ENCODE results near the gene CPNE6. TPM values are rescaled to one million over a fixed set of nuclear protein-coding genes. Genes with fewer than 3 reads are reported as not detected.
A peak's percentile ranks its signal among the peaks of the same experiment; 100 is the strongest.
"Not testable (repeated sequence)": the region's sequence is repeated elsewhere in the genome, so short reads cannot be mapped to it uniquely, and the experiment has no call there.

Gene CPNE6
- total and polyA plus RNA-seq, 2 donors (not counting 1 experiment from before 2014, with no cell fraction given), result not detected

DNA sequence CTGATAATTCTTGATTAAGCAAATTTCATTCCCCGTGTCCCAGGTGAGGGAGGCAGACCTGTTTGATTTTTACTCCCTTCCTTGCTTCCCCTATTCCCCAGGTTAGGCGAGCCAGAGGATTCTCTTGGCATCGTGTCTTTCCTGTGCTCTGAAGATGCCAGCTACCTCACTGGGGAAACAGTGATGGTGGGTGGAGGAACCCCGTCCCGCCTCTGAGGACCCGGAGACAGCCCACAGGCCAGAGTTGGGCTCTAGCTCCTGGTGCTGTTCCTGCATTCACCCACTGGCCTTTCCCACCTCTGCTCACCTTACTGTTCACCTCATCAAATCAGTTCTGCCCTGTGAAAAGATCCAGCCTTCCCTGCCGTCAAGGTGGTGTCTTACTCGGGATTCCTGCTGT, 20.6 kb upstream of the CPNE6 start:
- H3K27me3 ChIP-seq (replicated peaks in 1 of 4; ENCODE audit: control extremely low read depth in 1 of 4, control insufficient read depth in 3 of 4, insufficient read depth in 4 of 4, low read length in 3 of 4), result peaks cover 0 to 28% (median 8%) of the 10 kb centered on the region in 4 experiments
- H3K9me3 ChIP-seq (ENCODE audit: control extremely low read depth in 1 of 3, control insufficient read depth in 2 of 3, insufficient read depth in 1 of 3, low read length in 2 of 3); H3K36me3 ChIP-seq (replicated peaks in 1 of 2; ENCODE audit: control extremely low read depth in 1 of 2, control insufficient read depth in 1 of 2, extremely low read depth in 1 of 2, insufficient read depth in 2 of 2, low read length in 1 of 2); H3K4me2 ChIP-seq (replicated peaks; ENCODE audit: low read depth, low read length, poor library complexity, severe bottlenecking); H3K9ac ChIP-seq (ENCODE audit: low read length); H3K27me3 Mint-ChIP-seq; H3K9me3 Mint-ChIP-seq (ENCODE audit: insufficient read depth); H3K27ac Mint-ChIP-seq; ATAC-seq (ENCODE audit: low read depth); H2AFZ ChIP-seq (ENCODE audit: insufficient read depth, low read depth, low read length, poor library complexity, severe bottlenecking); H3K79me2 ChIP-seq (ENCODE audit: control insufficient read depth, insufficient read depth, low read length); H3K4me3 ChIP-seq (ENCODE audit: control extremely low read depth in 1 of 5, extremely low read depth in 1 of 5, insufficient read depth in 1 of 5, low read depth in 2 of 5, low read length in 4 of 5); DNase-seq; H4K20me1 ChIP-seq (ENCODE audit: control insufficient read depth, insufficient read depth, low read length, poor library complexity, severe bottlenecking); H3K27ac ChIP-seq (ENCODE audit: low read length in 2 of 2); POLR2A ChIA-PET: not testable (repeated sequence)
- intact Hi-C loops (cut with micrococcal nuclease), result loop anchor here (5.0 kb wide), 1 partner anchor 463 kb away; no protein-coding TSS in a partner anchor
- H3K4me1 ChIP-seq (ENCODE audit: control insufficient read depth in 2 of 2, insufficient read depth in 2 of 2, low read length in 2 of 2), result peaks cover 19 to 29% of the 10 kb centered on the region in 2 donors
- CTCF ChIA-PET, result interaction anchor here (2.2 to 14.5 kb wide), 3 partner anchors 40 to 57 kb away, joined by 6 to 220 read pairs (median 11); no protein-coding TSS in a partner anchor
- WGBS (ENCODE audit: insufficient coverage), result 100% methylated on average over 3 of the region's 8 CpGs
- peaks cover 41% of the 10 kb centered on the region for H3K4me1 Mint-ChIP-seq
- H3K4me3 Mint-ChIP-seq, result peak overlapping the region; percentile 83

DNA sequence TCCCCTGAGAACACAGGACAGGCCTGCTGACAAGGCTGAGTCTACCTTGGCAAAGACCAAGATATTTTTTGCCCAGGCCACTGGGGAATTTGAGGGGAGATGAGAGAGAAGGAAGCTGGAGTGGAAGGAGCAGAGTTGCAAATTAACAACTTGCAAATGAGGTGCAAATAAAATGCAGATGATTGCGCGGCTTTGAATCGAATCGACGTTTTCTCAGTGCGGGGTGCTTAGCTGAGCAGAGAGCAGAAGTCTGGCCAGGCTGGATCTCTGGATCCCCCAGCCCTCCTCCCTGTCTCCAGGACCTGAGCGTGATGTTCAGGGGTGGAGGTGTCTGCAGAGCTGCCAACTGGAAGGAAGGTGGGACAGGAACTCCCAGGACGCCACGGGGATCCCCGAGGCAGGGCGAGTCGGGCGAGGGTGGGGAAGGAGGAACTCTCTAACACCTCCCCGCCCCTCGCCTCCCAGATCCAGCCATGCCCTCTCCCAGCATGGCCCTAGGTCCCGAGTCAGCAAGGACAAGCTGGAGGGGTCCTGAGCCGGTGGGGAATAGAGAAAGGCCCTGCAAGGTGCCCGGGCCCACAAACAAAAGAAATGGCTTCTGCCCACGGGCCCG, 20.1 kb upstream of the CPNE6 start:
- peak overlapping the region; percentile 78 for H3K9ac ChIP-seq (ENCODE audit: low read length)
- peak overlapping the region; percentile 8 to 81 (median 63) for H3K4me3 ChIP-seq (ENCODE audit: control extremely low read depth in 1 of 5, extremely low read depth in 1 of 5, insufficient read depth in 1 of 5, low read depth in 2 of 5, low read length in 4 of 5)
- Mint-ChIP-seq H3K27me3 (peaks cover 7% of the 10 kb centered on the region), H3K27ac (peak overlapping the region; percentile 65), H3K4me3 (peak overlapping the region; percentile 83), H3K9me3 (ENCODE audit: insufficient read depth) (no peaks in the 10 kb centered on the region), H3K4me1 (peaks cover 41% of the 10 kb centered on the region)
- WGBS (ENCODE audit: insufficient coverage), result 32% methylated on average over 11 of the region's 20 CpGs
- TF ChIP-seq EZH2 (IDR thresholded peaks at IDR 0.05; ENCODE audit: borderline replicate concordance, insufficient read depth, low read depth, low read length, poor library complexity, severe bottlenecking) (no peak), CTCF (IDR thresholded peaks at IDR 0.05) (no peak)
- peak overlapping the region; percentile 34 to 57 for H3K27ac ChIP-seq (ENCODE audit: low read length in 2 of 2)
- H3K36me3 ChIP-seq (replicated peaks in 1 of 2; ENCODE audit: control extremely low read depth in 1 of 2, control insufficient read depth in 1 of 2, extremely low read depth in 1 of 2, insufficient read depth in 2 of 2, low read length in 1 of 2), result no peaks in the 10 kb centered on the region
- peak overlapping the region; percentile 98 for H3K4me2 ChIP-seq (replicated peaks; ENCODE audit: low read depth, low read length, poor library complexity, severe bottlenecking)
- peak; percentile 9 for ATAC-seq (ENCODE audit: low read depth)
- peak overlapping the region; percentile 98 for H2AFZ ChIP-seq (ENCODE audit: insufficient read depth, low read depth, low read length, poor library complexity, severe bottlenecking)
- ChIA-PET CTCF (interaction anchor here (1.2 to 14.5 kb wide), 4 partner anchors 39 to 63 kb away, joined by 5 to 220 read pairs (median 8); partner anchors contain the start of genes DCAF11 and NRL), POLR2A (interaction anchor here (0.8 to 1.6 kb wide), 3 partner anchors 28 to 32 kb away, joined by 3 to 9 read pairs (median 3); no protein-coding TSS in a partner anchor)
- H3K79me2 ChIP-seq (ENCODE audit: control insufficient read depth, insufficient read depth, low read length), result no peaks in the 10 kb centered on the region
- H3K9me3 ChIP-seq (ENCODE audit: control extremely low read depth in 1 of 3, control insufficient read depth in 2 of 3, insufficient read depth in 1 of 3, low read length in 2 of 3), result peaks cover 0 to 3% (median 0%) of the 10 kb centered on the region in 3 donors
- H4K20me1 ChIP-seq (ENCODE audit: control insufficient read depth, insufficient read depth, low read length, poor library complexity, severe bottlenecking), result no peaks in the 10 kb centered on the region
- H3K27me3 ChIP-seq (replicated peaks in 1 of 4; ENCODE audit: control extremely low read depth in 1 of 4, control insufficient read depth in 3 of 4, insufficient read depth in 4 of 4, low read length in 3 of 4), result peaks cover 0 to 31% (median 8%) of the 10 kb centered on the region in 4 experiments
- intact Hi-C loops (cut with micrococcal nuclease), result loop anchor here (5.0 kb wide), 1 partner anchor 464 kb away; no protein-coding TSS in a partner anchor
- DNase-seq, result no peak
- peaks cover 19 to 29% of the 10 kb centered on the region in 2 donors for H3K4me1 ChIP-seq (ENCODE audit: control insufficient read depth in 2 of 2, insufficient read depth in 2 of 2, low read length in 2 of 2)

All from B cell (primary cell).